ENCODE measurements around the gene PRSS58.

DNA sequence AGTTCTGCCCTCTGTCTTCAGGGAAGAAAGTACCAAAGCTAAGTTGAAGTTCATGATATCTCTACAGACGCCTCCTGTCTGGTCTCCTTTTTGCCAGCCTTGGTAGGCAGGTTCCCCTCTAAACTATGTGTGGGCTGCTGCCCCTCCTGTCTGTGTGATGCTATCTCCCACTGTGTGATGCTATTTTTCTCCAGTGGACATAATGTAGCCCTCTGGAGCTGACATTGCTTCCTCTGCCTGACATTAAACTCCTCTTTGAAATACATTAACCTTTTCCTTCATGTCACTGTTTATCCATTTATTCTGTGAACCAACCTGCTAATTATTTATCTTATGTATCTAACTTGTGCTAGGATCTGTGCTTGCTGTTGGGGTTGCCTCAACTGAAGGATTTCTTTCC lies at the start of gene PRSS58:
- TF ChIP-seq, protein P1, sequence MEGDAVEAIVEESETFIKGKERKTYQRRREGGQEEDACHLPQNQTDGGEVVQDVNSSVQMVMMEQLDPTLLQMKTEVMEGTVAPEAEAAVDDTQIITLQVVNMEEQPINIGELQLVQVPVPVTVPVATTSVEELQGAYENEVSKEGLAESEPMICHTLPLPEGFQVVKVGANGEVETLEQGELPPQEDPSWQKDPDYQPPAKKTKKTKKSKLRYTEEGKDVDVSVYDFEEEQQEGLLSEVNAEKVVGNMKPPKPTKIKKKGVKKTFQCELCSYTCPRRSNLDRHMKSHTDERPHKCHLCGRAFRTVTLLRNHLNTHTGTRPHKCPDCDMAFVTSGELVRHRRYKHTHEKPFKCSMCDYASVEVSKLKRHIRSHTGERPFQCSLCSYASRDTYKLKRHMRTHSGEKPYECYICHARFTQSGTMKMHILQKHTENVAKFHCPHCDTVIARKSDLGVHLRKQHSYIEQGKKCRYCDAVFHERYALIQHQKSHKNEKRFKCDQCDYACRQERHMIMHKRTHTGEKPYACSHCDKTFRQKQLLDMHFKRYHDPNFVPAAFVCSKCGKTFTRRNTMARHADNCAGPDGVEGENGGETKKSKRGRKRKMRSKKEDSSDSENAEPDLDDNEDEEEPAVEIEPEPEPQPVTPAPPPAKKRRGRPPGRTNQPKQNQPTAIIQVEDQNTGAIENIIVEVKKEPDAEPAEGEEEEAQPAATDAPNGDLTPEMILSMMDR (conservative IDR thresholded peaks at IDR 0.05), result no peak
- TF ChIP-seq EZH2 (IDR thresholded peaks at IDR 0.05; ENCODE audit: low read depth), result no peak
